CD4-positive, alpha-beta T cell treated with Interleukin-2 at 100 ng/mL for 4 hours (primary cell): Measurements from ENCODE around the gene RTN4.

Source experiments
- DNase-seq: peaks from one replicate; pipeline ENCODE4 v3.0.0-alpha.2; 2020; ENCODE audit warnings: low spot score

Gene RTN4

DNA sequence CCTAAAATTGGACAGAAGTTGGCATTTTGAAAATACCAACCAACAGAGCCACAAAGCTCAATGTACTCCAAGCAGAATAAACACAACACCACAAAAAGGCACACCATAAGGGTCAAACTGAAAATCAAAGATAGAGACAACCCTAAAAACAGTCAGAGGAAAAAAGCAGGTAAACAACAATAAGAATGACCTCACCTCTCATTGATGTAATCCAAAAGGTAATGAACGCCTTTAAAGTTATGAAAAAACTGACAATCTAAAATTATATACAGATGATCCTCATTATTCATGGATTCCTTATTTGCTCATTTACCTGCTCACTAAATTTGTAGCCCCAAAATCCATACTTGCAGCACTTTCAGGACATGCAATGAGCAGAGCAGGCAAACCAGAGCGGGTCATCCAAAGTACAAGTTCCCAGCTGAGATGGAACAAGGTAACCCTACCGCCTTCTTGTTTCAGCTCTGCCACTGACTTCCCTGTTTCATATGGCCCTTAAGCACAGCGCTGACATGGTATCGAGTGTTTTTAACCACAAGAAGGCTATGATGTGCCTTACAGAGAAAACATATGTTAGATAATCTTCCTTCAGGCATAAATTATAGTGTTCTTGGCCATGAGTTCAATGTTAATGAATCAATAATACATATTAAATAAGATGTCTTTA is 17.0 kb downstream of the RTN4 start:
- peak; percentile 13 for DNase-seq

DNA sequence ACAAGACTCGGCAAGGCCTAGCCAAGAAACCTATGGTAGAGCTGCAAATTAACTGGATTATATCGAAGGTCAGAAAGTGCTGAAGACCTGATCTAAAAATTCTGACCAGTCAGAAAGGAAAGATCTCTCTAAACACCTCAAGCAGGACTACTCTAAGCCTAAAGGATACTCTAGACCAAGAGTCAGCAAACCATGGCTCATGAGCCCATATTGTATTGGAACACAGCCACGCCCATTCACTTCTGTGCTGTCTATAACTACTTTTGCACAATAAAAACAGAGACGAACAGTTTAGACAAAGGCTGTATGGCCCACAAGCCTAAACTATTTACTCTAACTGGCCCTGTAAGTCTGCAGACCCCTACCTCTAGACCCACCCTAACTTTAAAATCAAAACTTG is 18.7 kb downstream of the RTN4 start:
- DNase-seq = no peak

DNA sequence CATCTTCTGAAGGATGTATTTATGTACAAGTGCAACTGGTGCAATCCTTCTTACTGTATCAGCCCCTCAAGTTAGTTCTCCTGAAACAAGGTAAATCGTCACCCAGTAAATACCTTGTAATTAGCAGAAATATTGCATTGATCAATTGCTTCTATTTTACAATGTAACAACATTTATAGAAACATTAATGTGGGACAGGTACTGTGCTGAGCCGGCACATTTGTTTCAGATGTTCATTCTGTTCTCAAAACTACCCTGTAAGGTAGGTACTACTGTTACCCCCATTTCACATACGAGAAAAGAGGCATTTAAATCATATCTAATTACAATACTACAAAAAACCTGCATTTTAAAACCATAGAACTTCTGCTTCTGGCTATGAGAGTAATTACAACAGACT is 19.5 kb downstream of the RTN4 start:
- DNase-seq = no peak

DNA sequence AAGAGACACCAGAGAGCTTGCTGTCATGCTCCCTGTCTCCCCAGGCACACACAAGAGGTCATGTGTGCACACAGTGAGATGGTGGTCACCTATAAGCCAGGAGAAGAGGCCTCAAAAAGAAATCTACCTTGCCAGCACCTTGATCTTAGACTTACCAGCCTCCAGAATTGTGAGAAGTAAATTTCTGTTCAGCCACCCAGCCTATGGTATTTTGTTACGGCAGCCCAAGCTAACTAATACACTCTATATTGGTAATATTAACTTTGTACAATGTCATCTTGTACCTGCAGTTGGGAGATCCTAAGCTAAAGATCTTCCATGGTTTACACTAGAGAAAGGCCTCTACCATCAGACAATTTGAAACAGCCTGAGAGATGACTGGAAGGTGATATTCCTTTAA is 21.2 kb downstream of the RTN4 start:
- DNase-seq = no peak

DNA sequence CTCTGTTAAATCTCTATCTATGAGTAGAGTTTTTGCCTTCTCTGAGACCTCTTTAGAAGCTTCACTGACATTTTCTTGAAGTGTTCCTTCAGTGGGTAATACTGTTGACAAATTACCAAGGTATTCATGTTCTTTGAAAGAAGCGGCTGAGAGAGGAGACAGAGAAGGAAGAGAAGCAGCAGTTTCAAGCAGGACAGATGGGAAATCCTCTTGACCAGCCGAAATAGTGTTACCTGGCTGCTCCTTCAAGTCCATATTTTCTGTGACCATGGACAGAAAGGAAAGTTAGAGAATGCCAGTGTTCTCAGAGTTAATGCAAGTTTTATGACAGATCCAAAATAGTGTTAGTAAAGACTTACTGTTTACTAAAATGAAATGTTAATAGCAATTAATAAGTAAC is 23.0 kb downstream of the RTN4 start:
- DNase-seq = no peak

DNA sequence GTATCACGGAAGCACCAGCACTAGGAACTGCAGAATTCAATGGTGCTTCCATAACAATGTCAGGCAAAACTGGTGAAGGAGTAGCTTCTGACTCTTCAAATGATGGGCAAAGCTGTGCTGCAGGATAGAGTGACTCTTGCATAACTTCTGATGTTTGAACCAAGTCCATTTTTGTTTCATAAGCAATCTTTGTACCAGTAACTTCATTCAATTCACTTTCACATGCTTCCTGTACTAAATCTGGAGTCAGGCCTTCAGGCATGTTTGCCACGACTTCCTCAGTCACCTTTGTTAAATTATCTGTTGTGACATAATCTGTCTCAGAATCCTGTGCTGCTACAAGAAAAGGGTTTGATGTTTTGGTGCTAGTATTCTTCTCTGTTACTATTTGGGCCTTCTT is 24.0 kb downstream of the RTN4 start:
- no peak for DNase-seq

DNA sequence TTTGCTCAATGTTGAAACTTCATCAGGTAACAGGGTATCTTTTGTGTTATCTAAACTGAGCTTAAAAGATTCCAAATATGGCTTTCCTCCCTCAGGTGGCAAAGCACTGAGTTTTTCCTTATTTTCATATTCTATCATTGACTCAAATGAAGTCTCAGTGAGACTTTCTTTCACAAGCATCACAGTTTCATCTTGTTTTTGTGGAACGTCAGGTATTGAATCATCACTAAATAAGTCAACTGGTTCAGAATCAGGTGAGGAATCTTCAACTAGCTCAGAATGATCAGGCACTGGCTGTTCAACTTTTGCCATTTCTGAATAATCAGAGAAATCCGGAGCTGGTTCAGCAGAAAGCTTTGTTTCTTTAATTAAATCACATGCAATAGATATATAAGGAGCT is 24.6 kb downstream of the RTN4 start:
- no peak for DNase-seq

DNA sequence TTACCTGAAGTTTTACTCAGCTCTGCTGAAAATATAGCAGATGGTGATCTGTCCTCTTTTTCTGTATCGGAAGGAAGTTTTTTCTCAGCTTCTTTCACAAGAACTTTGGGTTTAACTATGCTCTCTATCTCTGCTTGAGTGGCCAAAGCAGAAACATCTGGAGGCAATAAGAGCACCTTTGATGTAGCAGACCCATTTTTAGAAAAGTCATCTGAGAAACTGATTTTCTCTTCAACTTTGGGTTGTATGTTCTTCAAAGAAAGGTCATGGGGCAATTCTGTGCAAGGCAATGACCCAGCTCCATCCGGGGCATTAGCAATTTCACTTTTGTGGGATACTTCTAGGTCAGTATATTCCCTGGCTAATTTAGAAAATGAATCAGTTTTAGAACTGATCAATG is 25.2 kb downstream of the RTN4 start:
- DNase-seq = no peak

DNA sequence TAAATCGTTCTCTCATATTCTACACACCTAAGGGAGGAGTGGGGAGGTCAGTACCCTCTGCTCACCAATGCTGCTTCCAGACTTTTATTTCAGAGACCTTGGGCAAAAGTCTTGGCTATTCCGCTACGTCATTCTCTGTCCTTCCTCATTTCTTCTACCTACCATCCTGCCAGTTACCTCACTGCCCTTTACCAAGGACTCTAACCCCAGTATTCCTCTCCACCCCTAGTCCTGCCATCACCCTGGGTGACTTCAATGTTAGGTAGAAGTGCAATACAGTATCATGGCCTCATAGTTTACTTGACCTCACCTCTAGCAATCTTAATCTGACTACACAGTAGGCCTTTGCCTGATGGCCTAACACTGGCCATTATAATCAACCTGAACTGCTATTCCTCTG is 27.8 kb downstream of the RTN4 start:
- no peak for DNase-seq

DNA sequence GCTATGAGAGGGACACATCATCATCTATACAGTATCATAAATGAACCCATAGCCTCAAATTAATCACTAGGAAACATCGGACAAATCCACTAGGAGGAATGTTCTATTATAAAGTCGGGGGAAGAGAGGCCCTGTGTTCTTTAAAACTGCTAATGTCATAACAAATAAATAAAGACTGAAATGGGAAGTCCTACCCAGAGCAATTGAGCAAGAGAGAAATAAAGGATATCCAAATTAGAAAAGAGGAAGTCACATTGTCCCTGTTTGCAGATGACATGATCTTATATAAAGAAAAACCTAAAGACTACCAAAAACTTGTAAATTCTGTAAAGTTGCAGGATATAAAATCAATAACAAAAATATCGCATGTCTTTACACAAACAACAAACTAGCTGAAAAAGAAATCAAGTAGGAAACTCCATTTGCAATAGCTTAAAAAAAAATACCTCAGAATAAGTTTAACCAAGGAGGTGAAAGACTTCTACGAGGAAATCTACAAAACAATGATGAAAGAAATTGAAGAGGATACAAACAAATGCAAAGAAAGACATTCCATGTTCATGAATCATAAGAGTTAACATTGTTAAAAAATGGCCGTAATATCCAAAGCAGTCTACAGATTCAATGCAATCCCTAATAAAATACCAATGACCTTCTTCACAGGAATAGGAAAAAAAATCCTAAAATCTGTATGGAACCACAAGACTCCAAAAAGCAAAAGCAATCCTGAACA is 30.6 kb downstream of the RTN4 start:
- no peak for DNase-seq

DNA sequence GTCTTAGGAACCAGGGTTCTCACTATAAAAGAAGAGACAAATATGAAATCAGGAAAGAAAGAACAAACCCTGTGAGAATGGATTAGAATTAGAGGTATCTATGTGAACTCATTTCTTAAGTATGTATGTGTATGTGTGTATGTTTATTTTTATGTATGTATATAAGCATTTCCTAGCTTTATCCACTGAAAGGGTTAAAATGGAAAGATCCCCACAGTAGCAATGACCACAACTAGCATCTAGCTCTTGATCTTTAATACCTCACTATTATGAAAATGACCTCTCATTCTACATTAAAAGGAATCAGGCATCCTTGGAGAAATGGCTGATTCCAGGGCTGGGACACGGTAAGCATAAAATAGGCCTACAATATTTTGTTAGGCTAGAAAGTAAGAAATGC is 31.6 kb downstream of the RTN4 start:
- DNase-seq = no peak

DNA sequence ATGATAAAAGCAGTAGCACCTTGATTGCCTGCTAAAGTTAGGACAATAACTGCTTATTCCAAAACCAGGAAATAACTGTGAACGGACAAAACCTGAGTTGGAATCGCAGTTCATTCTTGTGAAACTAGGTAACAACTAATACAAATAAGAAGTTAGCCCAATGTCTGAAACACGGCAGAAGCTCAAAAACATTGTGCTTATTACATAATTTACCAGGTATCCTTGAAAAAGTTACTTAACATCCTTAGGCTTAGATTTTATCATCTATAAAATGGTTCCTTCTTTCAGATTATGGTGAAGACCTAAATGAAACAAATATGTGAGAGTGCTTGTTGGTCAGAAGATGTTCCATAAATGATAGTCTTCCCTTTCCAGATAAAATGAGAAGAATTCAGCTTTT is 32.4 kb downstream of the RTN4 start:
- no peak for DNase-seq

DNA sequence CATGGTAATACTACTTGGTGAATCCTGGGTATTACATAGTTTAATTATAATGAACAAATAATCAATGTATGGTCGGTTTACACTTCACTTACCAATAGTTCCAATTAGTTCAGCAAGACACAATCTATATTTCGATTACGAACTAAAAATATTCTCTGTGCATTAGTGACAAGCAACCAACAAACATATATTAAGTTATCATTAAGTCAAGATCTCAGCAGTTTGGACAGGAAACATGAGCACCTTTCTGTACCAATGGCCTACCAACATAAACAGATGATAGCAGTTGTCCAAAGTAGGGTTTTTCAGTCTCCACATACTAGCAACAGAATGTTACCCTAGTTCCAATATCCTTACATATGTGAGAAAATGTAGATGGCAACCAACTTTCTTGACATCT is 32.8 kb downstream of the RTN4 start:
- DNase-seq = no peak

DNA sequence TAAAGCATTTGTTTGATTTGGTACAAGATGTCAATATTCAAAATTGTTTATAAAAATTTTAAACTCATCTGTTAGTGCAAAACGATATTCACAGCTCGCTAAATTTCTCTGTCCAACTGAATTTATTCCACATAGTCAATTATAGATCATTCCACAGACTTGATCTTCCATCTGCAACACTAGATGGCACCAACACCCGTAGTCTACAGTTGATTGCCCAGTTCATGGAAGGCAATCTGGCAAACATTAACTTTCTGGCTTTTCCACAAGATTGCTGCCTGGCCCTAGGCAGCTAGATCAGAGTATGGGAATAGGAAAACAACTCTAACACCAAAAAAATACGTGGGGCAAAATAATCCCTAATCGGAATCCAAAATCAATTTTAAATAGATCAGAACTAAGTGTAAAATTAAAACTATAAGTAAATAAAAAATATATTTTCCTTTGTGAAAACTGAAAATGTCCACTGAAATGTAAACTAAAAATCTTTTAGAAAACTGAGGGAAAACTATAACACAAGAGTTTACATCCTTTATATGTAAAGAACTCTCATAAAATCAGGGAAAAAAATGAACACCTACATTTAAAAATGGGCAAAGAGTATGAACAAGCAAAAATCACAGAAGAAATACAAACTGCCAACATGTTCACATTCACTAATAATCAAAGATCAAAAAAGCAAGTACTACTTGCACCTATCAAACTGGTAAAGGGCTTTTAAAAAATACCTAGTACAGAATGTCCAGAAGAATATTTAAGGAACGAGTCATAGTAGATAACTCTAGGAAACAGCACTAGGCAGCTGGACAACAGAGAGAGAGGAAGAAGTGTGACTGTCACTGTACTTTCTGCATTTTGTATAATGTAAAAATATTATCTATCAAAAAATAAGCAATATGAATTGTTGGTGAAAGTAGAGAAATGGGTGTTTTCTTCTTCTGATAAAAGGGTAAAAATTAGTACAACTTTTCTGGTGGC is 35.0 kb downstream of the RTN4 start:
- DNase-seq = peak; percentile 55

DNA sequence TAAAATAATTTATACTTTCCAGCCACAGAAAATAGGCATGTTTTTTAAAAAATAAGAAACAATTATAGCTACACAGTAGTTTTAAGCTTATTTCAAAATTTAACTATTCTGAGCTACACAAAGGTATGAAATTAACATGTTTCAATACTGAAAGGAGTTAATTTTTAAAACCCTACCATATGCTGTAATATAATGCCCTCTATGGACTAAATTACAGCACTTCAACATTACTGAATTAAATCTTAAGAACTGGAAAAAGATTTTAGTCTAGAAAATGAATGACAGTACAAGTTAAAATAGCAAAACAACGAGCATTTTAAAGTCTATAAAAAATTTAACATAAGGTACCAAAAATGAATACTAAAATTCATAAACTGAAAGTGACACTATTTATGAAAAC is 36.3 kb downstream of the RTN4 start:
- DNase-seq = no peak

DNA sequence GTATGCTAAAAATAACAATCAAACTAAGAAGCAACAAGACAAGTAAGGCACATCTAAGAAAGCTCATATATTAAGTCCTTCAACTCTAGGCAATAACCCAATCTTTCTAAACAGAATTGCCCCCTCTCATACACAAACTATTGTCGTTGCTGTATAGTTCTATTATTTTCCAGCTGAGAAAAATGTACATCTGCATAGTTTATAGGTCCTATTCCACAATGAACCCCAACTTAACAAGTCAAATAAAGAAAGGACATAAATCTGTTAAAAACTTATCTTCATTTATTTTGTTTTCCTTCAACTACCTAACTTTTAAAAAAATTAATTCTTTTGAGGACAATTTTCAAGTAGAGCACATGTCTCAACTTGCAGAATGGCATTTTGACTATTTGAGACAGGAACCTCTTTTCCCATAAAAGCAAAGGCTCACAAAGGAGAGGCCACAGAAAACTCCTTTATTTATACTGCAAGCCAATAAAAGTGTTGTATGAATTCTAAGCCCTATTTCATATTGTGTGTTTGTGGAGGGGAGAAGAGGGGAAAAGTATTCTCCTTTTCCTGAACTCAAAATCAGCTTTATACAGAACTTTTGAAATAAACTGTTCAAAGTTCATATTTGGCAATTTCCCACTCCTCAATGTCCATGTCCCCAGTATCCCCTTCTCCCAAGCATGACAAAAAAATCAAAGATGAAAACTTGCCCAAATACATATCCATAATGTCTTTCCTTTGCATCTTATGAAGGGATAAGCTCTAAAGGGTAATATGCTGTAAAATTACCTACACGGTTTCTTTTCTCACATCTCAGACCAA is 37.4 kb downstream of the RTN4 start:
- no peak for DNase-seq

DNA sequence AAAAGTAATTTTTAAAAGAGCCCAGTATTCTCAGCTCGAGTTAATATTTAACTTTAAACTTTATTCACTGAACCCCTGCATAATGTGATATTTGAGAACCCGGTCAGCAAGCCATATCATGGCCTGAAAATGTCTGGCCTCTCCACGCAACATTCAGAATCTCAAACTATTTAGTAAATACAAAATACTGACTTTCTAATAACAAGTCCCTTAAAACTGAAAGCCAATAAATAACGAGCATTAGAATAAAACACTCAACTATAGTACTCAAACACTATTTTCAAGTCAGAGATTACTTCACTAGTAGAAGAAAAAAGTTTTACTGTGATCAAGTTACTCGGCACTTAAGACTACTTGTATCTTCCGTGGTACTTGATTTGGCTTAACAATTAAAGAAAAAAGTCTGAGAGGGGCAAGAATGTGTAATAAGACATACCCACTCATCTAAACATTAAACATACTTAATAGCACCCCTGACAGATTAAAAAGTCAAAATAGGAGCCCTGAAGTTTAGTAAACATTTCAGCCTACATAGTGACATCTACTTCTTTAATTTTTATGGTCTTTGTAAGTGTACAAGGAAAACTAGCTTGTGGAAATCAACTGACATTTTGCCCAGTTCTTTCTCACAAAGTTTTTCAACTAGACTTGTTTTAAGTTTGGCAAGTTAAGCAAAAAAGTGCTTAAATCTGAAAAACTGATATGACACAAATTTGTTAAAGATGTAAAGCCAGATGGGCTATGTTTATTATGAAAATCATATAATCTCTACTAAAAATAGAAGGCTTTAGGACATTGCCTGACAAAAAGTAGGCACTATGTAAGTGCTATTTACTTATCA is 38.2 kb downstream of the RTN4 start:
- no peak for DNase-seq

DNA sequence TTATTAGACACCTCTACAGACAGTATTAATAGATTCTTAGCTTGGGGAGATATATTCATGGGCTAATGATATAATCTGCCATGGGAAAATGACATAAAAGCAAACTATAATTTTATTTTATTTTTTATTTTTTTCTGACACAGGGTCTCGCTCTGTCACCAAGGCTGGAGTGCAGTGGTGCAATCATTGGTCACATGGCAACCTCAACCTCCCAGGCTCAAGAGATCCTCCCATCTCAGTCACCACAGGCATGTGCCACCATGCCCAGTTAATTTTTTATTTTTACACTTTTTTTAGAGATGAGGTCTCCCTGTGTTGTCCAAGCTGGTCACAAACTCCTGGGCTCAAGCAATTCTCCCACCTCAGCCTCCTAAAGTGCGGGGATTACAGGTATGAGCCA is 39.3 kb downstream of the RTN4 start:
- DNase-seq = no peak

DNA sequence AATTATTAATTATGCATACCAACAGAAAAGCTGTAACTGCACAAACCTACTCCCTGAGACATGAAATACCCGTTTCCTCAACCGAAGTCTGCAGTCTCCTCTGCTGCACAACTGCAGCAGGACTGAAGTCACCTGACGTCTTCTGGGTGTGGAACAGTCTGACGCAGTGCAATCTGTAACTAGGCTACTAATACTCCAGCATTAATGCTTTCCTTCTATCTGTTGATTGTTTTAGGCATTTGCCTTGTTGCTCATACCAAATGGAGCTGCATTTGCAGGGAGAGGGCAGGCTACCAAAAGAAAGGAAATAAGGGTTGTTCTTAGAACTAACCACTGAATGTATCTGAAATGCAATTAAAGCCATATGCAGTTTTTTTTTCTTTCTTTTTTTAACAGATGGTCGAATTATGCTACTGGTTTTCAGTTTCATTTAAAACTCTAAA is 40.1 kb downstream of the RTN4 start:
- DNase-seq = peak; percentile 63

DNA sequence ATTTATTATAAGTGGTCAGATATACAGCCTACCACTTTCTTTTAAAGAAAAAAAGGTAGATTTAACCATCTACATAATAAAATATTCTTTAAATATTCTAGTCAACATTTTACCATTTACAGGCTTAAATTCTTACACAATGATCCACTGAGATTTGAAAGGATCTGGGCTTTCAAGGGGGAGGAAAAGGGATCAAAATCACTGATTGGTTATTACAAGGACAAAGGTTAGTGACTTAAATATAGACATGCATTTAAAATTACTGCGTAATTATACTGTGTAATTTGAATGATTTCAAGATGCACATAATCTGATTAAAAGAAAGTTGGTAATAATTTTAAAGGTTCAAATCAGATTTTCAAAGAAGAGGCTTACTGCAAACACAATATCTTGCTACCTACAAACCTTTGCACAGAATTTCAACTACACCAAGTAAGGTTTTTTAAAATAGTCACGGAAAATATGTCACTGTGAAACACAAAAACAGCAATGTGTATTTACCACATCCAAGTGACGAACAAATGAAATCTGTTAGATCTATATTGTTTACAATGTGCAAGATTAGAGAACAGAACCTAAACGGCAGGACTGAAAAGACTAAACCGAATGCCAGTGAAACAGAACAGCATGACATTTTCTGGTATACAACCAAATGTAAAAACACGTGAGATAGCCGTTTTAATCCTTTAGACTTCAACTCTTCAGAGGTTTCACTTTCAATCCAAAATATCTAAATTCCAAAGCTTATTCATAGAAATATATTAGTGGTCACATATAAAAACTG is 40.8 kb downstream of the RTN4 start:
- no peak for DNase-seq
